OCI-LY7 (cell line): ENCODE measurements around the gene KCND3.

Source experiments
- EZH2phosphoT487 ChIP-seq: fragments of 200-600 bp; sonication (generic); IDR thresholded peaks from 2 replicates; pipeline ENCODE4 v1.6.1; 2018; ENCODE audit warnings: low read depth, borderline replicate concordance, mild to moderate bottlenecking, mixed run types, antibody characterized with exemption, low read length, moderate library complexity, mixed read lengths
- TF ChIP-seq, protein P1 (sequence below): fragments of 200-600 bp; sonication (generic); conservative IDR thresholded peaks from 2 replicates; pipeline ENCODE4 v1.5.1; 2014; ENCODE audit warnings: mild to moderate bottlenecking, antibody characterized with exemption, low read length, moderate library complexity, mixed read lengths

- TF ChIP-seq, protein P1, sequence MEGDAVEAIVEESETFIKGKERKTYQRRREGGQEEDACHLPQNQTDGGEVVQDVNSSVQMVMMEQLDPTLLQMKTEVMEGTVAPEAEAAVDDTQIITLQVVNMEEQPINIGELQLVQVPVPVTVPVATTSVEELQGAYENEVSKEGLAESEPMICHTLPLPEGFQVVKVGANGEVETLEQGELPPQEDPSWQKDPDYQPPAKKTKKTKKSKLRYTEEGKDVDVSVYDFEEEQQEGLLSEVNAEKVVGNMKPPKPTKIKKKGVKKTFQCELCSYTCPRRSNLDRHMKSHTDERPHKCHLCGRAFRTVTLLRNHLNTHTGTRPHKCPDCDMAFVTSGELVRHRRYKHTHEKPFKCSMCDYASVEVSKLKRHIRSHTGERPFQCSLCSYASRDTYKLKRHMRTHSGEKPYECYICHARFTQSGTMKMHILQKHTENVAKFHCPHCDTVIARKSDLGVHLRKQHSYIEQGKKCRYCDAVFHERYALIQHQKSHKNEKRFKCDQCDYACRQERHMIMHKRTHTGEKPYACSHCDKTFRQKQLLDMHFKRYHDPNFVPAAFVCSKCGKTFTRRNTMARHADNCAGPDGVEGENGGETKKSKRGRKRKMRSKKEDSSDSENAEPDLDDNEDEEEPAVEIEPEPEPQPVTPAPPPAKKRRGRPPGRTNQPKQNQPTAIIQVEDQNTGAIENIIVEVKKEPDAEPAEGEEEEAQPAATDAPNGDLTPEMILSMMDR: no peak
- TF ChIP-seq EZH2phosphoT487: no peak
These were observed 36.5 kb upstream of the KCND3 start for GRCh38 chr1:112026016-112026415.
